Measurements from ENCODE around the gene TMEM91. TPM values are rescaled to one million over a fixed set of nuclear protein-coding genes. Genes with fewer than 3 reads are reported as not detected.

Gene TMEM91
- total RNA-seq, 2 donors from 2014 or later: 5.7 to 16.5 TPM

DNA sequence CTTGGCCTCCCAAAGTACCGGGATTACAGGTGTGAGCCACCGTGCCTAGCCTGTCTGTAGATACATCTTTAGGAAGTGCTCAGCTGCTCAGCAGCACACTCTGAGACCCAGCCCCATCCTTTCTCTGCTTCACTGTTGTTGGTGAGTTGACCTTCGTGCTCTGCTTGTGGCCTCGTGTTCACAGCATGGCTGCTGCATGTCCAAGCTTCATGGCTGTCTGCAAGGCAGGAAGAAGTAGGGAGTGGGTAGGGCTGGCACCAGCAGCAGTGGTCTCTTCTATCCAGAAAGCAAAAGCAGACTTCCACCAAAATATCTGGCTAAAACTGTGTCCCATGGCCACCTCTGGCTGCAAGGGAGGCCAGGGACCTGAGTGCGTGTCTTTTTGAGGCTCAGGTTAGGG, 36.6 kb downstream of the TMEM91 start:
- H3K36me3 ChIP-seq (ENCODE audit: control insufficient read depth, insufficient read depth, low read length): no peaks in the 10 kb centered on the region
- DNase-seq: no peak
- H3K4me1 ChIP-seq (ENCODE audit: control insufficient read depth, insufficient read depth, low read length): no peaks in the 10 kb centered on the region
- H3K27me3 Mint-ChIP-seq (ENCODE audit: insufficient read depth): no peaks in the 10 kb centered on the region
- no peak overlapping the region for H3K9ac ChIP-seq (ENCODE audit: extremely low read depth, low read length, poor library complexity, severe bottlenecking)
- TF ChIP-seq, protein P1, sequence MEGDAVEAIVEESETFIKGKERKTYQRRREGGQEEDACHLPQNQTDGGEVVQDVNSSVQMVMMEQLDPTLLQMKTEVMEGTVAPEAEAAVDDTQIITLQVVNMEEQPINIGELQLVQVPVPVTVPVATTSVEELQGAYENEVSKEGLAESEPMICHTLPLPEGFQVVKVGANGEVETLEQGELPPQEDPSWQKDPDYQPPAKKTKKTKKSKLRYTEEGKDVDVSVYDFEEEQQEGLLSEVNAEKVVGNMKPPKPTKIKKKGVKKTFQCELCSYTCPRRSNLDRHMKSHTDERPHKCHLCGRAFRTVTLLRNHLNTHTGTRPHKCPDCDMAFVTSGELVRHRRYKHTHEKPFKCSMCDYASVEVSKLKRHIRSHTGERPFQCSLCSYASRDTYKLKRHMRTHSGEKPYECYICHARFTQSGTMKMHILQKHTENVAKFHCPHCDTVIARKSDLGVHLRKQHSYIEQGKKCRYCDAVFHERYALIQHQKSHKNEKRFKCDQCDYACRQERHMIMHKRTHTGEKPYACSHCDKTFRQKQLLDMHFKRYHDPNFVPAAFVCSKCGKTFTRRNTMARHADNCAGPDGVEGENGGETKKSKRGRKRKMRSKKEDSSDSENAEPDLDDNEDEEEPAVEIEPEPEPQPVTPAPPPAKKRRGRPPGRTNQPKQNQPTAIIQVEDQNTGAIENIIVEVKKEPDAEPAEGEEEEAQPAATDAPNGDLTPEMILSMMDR (conservative IDR thresholded peaks at IDR 0.05): no peak
- H3K4me1 Mint-ChIP-seq: peaks cover 5% of the 10 kb centered on the region
- no peaks in the 10 kb centered on the region for H3K27me3 ChIP-seq (ENCODE audit: control insufficient read depth, insufficient read depth, low read length, poor library complexity, severe bottlenecking)
- no peaks in the 10 kb centered on the region for H3K9me3 ChIP-seq (ENCODE audit: control insufficient read depth, low read length)
- no peak overlapping the region for H3K4me3 Mint-ChIP-seq
- H3K4me3 ChIP-seq (ENCODE audit: low read length): no peak overlapping the region
- peaks cover 32% of the 10 kb centered on the region for H3K36me3 Mint-ChIP-seq (ENCODE audit: low read depth)
- no peak overlapping the region for H3K27ac ChIP-seq (ENCODE audit: low read depth, low read length)
- no peaks in the 10 kb centered on the region for H3K9me3 Mint-ChIP-seq
- WGBS, 2 experiments (ENCODE audit: insufficient coverage in 1 of 2, insufficient read length in 1 of 2): 91 to 92% methylated on average over 5 of the region's 5 CpGs
- no peak overlapping the region for H3K27ac Mint-ChIP-seq

DNA sequence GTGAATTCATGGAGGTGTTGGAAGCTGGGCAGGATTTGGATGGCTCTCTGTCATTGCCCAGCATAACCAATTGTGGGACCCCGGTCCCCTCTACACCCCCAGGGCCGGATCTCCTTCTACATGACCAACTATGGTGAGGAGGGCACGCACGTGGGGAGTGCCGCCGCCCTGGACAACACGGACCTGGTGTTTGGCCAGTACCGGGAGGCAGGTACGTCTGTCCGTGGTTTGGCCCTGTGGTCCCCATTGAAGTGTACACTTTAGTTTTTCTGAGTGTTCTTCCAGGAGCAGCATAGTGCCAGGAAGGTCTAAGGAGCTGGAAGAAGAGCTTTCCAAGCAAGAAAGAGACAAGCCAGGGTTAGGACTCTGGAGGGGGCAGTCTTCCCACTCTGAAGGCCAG, 37.6 kb downstream of the TMEM91 start:
- Histone ChIP-seq H3K27ac (ENCODE audit: low read depth, low read length) (no peak overlapping the region), H3K4me3 (ENCODE audit: low read length) (no peak overlapping the region), H3K9ac (ENCODE audit: extremely low read depth, low read length, poor library complexity, severe bottlenecking) (no peak overlapping the region), H3K27me3 (ENCODE audit: control insufficient read depth, insufficient read depth, low read length, poor library complexity, severe bottlenecking) (no peaks in the 10 kb centered on the region), H3K36me3 (ENCODE audit: control insufficient read depth, insufficient read depth, low read length) (peaks cover 3% of the 10 kb centered on the region), H3K9me3 (ENCODE audit: control insufficient read depth, low read length) (no peaks in the 10 kb centered on the region), H3K4me1 (ENCODE audit: control insufficient read depth, insufficient read depth, low read length) (no peaks in the 10 kb centered on the region)
- TF ChIP-seq, protein P1 (conservative IDR thresholded peaks at IDR 0.05): no peak
- no peak for DNase-seq
- WGBS, 2 experiments (ENCODE audit: insufficient coverage in 1 of 2, insufficient read length in 1 of 2): 93 to 94% methylated on average over 7 to 10 of the region's 10 CpGs
- no peak overlapping the region for H3K27ac Mint-ChIP-seq
- H3K4me1 Mint-ChIP-seq: peaks cover 5% of the 10 kb centered on the region
- H3K4me3 Mint-ChIP-seq: no peak overlapping the region
- H3K27me3 Mint-ChIP-seq (ENCODE audit: insufficient read depth): no peaks in the 10 kb centered on the region
- no peaks in the 10 kb centered on the region for H3K9me3 Mint-ChIP-seq
- H3K36me3 Mint-ChIP-seq (ENCODE audit: low read depth): peaks cover 40% of the 10 kb centered on the region

DNA sequence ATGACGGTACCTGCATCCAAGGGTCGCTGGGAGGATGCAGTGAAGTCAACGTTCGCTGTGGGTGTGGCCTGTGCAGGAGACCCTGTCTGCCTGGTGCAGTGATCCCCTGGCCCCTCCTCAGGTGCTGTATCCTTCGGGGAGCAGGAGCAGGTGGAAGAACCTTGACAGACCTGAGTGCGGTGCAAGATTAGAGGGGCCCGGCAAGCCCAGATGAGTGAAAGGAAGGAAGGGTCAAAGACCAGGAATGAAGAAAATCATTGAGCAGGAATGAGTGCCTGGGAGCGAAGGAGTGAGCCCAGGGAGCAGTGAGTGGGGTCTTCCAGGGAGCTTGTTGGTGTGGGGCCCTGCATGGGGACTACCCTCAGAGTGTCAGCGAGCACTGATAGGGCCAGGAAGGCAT, 38.1 kb downstream of the TMEM91 start:
- H3K27ac ChIP-seq (ENCODE audit: low read depth, low read length): no peak overlapping the region
- 94 to 95% methylated on average over 6 to 9 of the region's 9 CpGs for WGBS, 2 experiments (ENCODE audit: insufficient coverage in 1 of 2, insufficient read length in 1 of 2)
- Mint-ChIP-seq H3K4me3 (no peak overlapping the region), H3K4me1 (peaks cover 1% of the 10 kb centered on the region), H3K9me3 (no peaks in the 10 kb centered on the region), H3K36me3 (ENCODE audit: low read depth) (peaks cover 45% of the 10 kb centered on the region), H3K27me3 (ENCODE audit: insufficient read depth) (no peaks in the 10 kb centered on the region), H3K27ac (no peak overlapping the region)
- H3K9ac ChIP-seq (ENCODE audit: extremely low read depth, low read length, poor library complexity, severe bottlenecking): no peak overlapping the region
- TF ChIP-seq, protein P1 (conservative IDR thresholded peaks at IDR 0.05): no peak
- no peaks in the 10 kb centered on the region for H3K27me3 ChIP-seq (ENCODE audit: control insufficient read depth, insufficient read depth, low read length, poor library complexity, severe bottlenecking)
- no peaks in the 10 kb centered on the region for H3K4me1 ChIP-seq (ENCODE audit: control insufficient read depth, insufficient read depth, low read length)
- H3K9me3 ChIP-seq (ENCODE audit: control insufficient read depth, low read length): no peaks in the 10 kb centered on the region
- H3K4me3 ChIP-seq (ENCODE audit: low read length): no peak overlapping the region
- no peak for DNase-seq
- peaks cover 6% of the 10 kb centered on the region for H3K36me3 ChIP-seq (ENCODE audit: control insufficient read depth, insufficient read depth, low read length)

Data from endodermal cell (in vitro differentiated cells).